Mononuclear cell (primary cell): Measurements from ENCODE around the gene KRT79. TPM values are rescaled to one million over a fixed set of nuclear protein-coding genes. Genes with fewer than 3 reads are reported as not detected.

Source experiments
- H3K27me3 ChIP-seq: 2 replicates; pipeline ENCODE4 v1.6.0; 2011; ENCODE audit warnings: low read length, control low read depth; ENCODE audit not compliant: insufficient read depth
- H3K4me1 ChIP-seq: 2 replicates; pipeline ENCODE4 v1.5.1; 2011; ENCODE audit warnings: mild to moderate bottlenecking, low read length, control low read depth; ENCODE audit not compliant: insufficient read depth
- H3K4me3 ChIP-seq: 2 replicates; pipeline ENCODE4 v1.5.1; 2011; ENCODE audit warnings: mild to moderate bottlenecking, low read length, moderate library complexity
- H3K9me3 ChIP-seq: 2 replicates; pipeline ENCODE4 v1.5.1; 2011; ENCODE audit warnings: low read depth, mild to moderate bottlenecking, control low read depth, low read length
- total RNA-seq: library from RNA; depleted of rRNA; stranded (reverse); fragments of >200 nt; gene quantifications from one replicate; pipeline ENCODE4 v1.2.3, GENCODE V29; 2012

KRT79 gene
- total RNA-seq, 1 donor = not detected

DNA sequence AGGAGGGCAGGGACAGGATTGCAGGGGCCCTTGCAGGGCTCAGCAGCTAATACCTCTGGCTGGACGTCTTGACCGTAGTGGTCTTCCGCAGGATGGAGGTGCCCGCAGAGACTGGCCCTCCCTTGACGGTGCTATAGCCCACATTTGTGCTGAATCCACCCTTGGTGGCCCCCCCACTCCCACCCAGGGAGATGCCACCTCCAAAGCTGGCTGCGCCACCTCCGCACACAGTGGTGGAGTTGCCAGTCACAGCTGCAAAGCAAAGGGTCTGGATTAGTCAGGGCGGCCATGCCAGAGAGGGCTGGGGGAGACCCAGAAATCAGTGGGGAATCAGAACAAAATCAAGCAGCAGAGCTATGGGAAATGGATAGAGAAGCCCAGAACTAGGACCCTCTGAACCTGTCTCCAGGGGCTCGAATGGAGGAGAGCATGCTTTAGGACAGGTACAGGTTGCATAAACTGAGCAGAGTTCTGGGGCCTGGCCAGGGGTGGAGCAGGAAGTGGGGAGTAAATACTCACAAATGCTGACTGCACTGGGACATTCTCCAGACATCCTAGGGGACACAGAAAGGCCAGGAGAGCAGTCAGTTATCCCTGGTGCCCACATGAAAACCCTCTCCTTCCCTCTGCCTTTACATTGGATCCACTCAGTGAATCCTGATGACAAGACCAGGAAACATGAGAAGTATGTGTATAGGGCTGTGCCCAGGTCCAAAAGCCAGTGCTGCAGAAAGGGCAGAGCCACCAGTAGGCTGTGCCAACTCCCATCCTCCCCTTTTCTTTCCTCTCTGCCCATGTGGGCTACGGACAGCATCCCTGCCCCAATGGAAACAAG is 12.1 kb downstream of the KRT79 start:
- Histone ChIP-seq H3K27me3 (no peaks in the 10 kb centered on the region), H3K9me3 (no peaks in the 10 kb centered on the region), H3K4me3 (no peak overlapping the region), H3K4me1 (no peaks in the 10 kb centered on the region)

DNA sequence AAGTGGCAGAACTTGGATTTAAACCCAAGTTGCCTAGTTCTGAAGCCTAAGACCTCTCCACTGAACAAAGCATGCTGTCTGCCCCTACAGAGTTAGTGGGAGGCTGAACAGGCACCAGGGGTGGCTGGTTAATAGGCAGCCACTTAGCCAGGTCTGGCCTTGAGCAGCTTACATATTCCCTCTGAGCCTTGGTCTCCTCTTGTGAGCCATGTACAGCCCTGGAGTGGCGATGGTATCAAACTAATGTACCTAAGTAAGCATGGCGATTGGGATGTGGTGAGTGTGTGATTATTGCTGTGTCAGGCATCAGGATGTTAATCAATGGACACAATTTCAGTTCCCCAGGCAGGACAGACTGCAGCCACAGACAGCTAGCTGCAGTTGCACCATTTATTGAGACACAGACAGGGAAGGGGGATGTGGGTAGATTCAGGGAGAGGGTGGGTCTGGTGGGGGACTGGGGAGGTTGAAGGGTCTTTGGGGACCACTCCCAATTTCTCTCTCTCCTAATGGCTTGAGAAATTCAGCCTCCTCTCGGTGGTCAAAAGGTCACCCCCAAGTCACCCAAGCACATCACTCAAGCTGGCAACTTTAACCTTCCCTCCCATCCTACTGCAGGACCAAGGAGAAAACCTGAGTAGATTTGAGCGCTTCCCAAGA is 12.9 kb downstream of the KRT79 start:
- no peaks in the 10 kb centered on the region for H3K4me1 ChIP-seq
- H3K27me3 ChIP-seq = no peaks in the 10 kb centered on the region
- H3K9me3 ChIP-seq = no peaks in the 10 kb centered on the region
- no peak overlapping the region for H3K4me3 ChIP-seq

DNA sequence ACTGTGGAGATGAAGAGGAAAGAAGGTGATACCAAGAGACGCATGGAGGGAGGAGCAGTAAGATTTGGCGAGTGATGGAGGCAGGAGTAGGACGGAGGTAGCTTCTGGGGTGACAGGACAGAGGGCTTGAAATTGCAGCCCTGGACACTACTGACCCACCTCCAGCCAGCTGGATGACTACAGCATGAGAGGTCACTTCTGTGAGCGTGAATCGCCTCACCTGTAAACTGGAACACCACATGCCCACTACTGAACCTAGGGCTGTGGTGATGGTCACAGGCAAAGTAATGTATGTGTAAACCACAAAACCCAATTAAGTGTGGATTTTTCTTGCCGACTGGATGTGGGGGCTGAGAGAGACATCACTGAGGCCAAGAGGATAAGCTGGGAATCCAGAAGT is 13.6 kb downstream of the KRT79 start:
- Histone ChIP-seq H3K4me3 (no peak overlapping the region), H3K4me1 (no peaks in the 10 kb centered on the region), H3K9me3 (no peaks in the 10 kb centered on the region), H3K27me3 (no peaks in the 10 kb centered on the region)

DNA sequence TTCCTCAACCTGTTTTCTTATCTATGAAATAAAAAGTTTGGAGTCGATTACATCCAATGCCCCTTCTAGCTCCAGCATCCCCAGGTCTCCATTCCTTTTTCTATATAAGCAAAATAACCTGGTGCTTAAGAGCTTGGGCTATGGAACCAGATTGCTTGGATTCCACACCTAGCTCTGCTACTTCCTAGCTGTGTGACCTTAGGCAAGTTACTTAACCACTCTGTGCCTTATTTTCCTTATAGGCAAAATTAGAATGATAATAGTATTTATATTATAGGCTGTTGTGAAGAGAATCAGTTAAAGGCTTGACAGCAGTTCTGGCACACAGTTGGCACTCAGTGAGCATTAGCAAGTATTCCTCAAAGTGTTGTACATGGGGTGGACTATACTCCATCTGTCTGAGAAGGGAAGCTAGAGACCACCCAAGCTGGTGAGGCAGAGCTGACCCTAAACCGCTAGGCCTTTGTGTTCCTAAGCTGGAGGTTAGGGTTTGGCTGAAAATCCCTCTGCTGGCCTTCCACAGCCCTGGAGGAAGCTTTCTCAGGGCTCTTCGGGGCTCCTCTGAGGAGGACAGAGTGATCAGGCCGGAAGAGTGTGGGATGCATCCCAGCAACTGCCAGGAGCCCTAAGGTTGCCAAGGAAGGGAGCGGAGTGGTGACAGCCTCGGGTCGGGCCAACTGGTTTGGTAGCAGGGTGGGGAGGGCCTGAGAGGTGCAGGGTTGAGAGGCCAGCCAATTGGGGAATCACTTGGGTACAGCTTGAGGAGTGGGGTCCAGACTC is 14.2 kb downstream of the KRT79 start:
- no peaks in the 10 kb centered on the region for H3K9me3 ChIP-seq
- no peak overlapping the region for H3K4me3 ChIP-seq
- H3K27me3 ChIP-seq = no peaks in the 10 kb centered on the region
- H3K4me1 ChIP-seq = no peaks in the 10 kb centered on the region

DNA sequence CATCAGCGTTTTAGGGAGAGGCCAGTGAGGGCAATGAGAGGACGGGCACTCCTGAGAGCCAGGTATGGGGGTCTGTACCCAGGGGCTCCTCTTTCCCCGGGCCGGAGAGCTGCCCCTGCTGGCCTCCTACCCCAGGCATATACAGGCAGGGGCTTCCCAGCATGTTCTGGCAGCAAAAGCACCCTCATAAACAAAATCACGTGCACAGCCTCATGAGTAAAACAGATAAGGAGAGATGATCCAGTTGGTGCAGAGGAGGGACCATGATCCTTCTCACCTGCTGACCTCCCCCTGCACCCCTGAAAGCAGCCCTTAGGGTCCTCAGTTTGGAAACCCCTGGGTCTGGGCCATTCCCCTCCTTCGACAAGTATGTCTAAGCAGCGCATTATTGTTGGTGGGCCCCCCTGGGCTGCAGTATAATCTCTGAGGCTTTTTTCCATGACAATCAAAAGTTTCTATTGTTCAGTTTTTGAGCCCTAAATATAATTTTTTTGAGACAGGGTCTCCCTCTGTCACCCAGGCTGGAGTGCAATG is 15.2 kb downstream of the KRT79 start:
- Histone ChIP-seq H3K27me3 (no peaks in the 10 kb centered on the region), H3K4me1 (no peaks in the 10 kb centered on the region), H3K9me3 (no peaks in the 10 kb centered on the region), H3K4me3 (no peak overlapping the region)

DNA sequence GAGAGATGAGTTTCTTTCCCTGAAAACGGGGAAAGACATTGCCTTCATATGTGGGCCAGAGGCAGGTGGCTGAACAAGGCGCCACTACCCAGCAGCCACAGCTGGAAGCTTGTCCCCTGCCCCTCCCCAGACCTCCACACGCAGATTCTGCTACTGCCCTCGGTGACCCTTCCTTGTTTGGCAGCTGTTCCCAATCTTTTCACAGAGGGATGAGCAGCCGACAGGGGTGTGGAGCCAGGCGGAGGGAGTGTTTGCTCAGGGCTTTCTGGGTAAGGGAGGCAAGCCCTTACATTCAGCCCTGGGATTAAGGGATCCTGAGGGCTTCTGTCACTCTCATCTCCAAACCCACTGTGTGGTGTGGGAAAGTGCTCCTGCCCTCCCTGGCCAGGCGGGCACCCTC is 15.7 kb downstream of the KRT79 start:
- Histone ChIP-seq H3K4me3 (no peak overlapping the region), H3K9me3 (no peaks in the 10 kb centered on the region)

DNA sequence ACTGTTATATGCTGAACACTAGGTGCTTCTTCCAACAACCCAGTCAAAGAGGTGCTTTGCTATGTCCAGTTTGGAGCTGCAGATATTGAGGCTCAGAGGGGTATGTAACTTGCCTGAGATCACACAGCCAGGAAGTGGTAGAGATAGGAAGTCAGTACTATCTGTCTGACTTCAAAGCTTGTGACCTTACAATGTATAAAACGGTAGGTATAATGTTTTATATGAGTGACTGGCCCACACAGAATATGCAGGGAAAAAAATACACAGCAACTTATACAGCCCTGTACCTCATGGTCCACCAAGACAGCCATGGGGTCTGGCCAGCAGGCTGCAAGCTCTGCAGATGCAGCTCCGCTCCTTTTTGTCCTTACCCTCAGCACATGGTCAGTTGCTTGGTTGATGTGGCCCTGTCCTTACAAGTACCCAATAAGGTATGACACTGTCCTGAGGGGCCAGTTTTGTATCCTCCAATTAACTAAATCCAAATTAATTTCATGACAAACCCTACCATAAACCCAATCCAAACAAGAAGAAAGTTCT is 16.3 kb downstream of the KRT79 start:
- no peak overlapping the region for H3K4me3 ChIP-seq
- H3K27me3 ChIP-seq = no peaks in the 10 kb centered on the region
- no peaks in the 10 kb centered on the region for H3K4me1 ChIP-seq
- no peaks in the 10 kb centered on the region for H3K9me3 ChIP-seq

More for the DNA sequence above, 15.7 kb downstream of the KRT79 start:
- Histone ChIP-seq H3K4me1 (no peaks in the 10 kb centered on the region), H3K27me3 (no peaks in the 10 kb centered on the region)

DNA sequence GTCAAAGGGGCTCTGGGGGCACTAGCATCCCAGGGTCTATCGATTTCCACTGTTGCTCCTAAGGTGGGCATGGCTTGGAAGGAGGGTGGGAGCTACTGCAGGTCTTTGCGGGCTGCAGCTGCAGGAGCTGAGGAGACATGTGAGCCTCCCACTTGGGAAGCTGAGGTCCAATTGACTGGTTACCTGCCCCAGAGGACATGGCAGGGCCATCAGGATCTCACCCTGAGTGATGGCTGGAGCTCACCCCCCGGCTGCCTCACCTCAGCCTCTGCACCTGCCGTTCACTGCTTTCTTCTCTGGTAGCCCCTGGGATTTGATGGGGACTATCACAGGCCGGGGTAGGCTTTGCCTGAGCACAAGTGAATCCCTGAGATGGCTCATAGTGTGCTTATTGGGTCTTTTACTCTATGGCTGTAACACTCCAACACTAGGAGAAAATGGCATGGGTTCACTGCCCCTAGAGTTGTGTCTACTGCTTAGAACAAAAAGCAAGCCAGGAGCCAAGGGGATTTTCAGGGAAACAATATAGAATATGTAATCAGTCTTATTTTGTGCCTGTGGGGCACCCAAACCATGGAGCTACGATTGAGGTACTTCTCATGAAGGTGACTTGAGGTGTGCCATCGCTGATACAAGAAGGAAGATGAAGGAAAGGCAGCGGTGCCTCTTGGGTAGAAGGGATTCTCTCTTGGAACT is 17.0 kb downstream of the KRT79 start:
- H3K4me1 ChIP-seq = no peaks in the 10 kb centered on the region
- no peaks in the 10 kb centered on the region for H3K27me3 ChIP-seq
- no peak overlapping the region for H3K4me3 ChIP-seq
- no peaks in the 10 kb centered on the region for H3K9me3 ChIP-seq

DNA sequence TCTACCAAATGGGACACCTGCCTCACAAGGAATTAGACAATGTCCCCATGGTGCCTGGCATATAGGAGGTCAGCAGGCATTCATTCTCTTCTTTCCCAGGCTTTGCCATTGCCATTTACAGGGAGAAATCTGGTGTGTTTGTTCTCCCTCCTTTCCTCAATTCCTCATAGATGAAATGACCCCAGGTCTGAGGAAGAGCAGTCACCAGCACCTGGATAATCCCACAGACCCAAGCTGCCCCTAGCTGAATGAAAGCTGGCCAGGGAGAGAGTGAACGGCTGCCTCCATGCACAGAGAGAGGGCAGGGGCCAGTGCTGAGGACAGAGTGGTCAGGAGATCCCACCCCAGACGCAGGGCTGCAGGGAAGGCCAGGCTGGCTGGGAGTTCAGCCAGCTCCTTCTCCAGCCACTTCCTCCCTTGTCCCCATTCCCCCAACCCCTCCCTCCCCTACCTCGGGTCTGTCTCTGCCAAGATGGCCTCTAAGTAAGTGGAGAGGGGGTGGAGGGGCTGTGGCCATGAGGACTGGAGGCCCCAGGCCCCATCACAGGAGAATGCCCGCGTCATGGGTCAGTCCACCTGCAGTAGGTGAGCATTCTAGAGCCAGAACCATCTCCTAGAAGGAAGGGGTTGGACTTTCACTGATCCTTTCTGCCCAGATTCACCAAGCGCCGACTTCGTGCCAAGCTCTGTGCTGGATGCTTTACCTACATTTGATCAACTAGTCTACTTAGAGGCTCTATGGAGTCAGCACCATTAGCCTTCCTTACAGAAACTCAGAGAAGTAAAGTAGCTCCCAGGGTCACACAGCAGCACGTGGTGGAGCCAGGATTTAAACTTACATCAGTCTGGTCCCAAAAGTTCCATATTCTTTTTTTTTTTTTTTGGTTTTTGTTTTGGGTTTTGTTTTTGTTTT is 18.2 kb downstream of the KRT79 start:
- no peaks in the 10 kb centered on the region for H3K4me1 ChIP-seq
- H3K4me3 ChIP-seq = no peak overlapping the region
- no peaks in the 10 kb centered on the region for H3K27me3 ChIP-seq
- H3K9me3 ChIP-seq = no peaks in the 10 kb centered on the region

DNA sequence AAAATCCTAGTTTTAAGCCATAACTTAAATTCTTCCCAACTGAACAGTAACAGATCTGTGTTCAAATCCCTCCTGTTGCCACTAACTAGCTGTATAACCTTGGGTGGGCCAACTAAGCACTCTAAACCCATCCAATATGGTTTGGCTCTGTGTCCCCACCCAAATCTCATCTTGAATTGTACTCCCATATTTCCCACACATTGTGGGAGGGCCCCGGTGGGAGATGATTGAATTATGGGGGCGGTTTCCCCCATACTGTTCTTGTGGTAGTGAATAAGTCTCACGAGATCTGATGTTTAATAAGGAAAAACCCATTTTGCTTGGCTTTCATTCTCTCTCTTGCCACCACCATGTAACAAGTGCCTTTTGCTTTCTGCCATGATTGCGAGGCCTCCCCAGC is 18.9 kb downstream of the KRT79 start:
- Histone ChIP-seq H3K4me1 (no peaks in the 10 kb centered on the region), H3K4me3 (no peak overlapping the region), H3K27me3 (no peaks in the 10 kb centered on the region), H3K9me3 (no peaks in the 10 kb centered on the region)

DNA sequence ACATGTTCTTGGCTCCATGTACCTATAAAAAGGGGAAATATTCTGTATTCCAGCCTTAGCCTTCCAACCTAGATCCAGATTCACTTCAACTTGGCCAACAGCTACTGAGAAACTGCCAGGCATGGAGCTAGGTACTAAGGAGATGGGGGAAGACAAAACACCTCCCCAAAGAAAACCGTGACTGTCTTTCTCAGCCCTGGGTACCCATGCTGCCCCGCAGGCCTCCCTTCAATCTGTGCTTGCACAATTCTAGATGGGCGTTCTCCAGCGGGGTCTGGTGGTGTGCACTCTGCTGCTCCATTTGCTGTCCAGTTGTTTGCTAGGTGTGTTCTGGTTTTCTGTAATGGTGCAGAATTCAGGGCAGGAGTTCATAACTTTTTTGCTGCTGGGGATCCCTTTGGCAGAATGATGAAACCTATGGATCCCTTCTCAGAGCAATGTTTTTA is 19.4 kb downstream of the KRT79 start:
- no peaks in the 10 kb centered on the region for H3K9me3 ChIP-seq
- H3K4me3 ChIP-seq = no peak overlapping the region
- no peaks in the 10 kb centered on the region for H3K27me3 ChIP-seq
- H3K4me1 ChIP-seq = no peaks in the 10 kb centered on the region

DNA sequence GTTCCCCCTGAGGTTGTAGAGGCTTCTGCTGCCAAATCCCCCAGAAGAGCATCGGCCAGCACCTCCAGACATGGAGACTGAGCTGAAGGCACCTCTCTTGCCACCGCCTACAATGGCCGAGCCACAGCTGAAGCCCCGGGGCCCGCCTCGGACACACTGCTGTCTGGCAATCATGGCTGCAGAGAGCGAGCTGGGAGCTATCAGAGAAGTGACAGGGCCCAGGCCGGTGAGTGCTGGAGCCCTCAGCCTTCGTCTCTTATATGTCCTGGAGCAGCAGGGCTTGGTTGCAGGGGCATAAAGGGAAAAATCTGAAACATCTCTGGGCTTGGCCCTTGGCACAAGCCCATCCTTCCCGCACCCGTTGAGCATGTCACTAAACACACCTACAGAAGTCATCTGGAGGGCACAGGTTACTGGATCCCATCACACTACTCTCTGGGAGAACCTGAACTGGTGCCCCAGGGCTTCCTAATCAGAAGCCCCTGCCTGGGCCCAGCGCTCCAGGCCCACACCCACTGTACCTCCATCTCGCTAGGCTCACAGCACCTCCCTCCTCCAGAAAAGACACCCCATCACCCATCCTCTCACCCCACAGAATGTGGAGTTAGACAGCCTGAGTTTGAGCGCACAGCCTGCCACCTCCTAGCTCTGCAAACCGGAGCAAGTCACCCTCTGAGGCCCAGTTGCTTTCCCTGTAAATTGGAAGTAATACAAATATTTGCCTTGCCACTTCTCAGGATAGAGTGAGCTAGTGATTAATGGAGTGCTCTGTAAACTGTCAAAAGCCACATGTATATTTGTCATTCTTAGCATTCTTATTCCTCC is 20.0 kb downstream of the KRT79 start, which contains the start of gene KRT4:
TSS of gene KRT4 (minus strand) at position 232 of the 825 bp plus-strand sequence. CDS start at position 174, 58 bp downstream.
- Histone ChIP-seq H3K4me3 (no peak within 1 kb of the TSS), H3K27me3 (no peaks in the 10 kb centered on the region), H3K9me3 (no peaks in the 10 kb centered on the region), H3K4me1 (no peaks in the 10 kb centered on the region)
